ENCODE measurements around the gene PDE7B. TPM values are rescaled to one million over a fixed set of nuclear protein-coding genes. Genes with fewer than 3 reads are reported as not detected.
A peak's percentile ranks its signal among the peaks of the same experiment; 100 is the strongest.

PDE7B gene
- total and polyA plus RNA-seq, 2 of the 13 experiments (the other 11 are each of a cell fraction or from before 2014, with no cell fraction given) = not detected

DNA sequence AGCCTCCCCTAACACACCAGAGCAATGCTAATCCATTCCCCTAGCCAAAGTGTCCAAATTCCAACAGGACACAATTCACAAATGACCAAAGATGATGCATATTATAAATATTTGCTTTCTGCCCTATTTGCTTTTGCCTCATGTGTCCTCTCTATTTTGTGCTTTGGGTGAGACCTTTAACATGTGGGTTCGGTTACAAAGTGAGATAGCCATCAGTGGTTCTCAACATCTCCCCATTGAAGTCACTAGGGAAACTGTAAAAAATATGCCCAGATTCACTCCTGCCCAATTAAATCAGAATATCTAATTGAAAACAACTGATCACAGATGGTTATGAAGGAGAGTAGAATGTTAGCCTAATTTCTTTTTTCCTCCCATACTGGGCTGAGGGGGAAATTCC lies 239.4 kb downstream of the PDE7B start:
- in situ Hi-C loops (cut with HindIII; ENCODE audit: extremely low pct_ligation_motif_present, low pct_unique_long_range_greater_than_20kb) (no loop called here), intact Hi-C loops (cut with micrococcal nuclease; ENCODE audit: unreplicated experiment) (no loop called here)
- BruUV-seq (replicated peaks) = no TSS peak
- Histone ChIP-seq H3K9ac (ENCODE audit: insufficient read depth, low read depth, low read length) (no peak overlapping the region), H4K20me1 (ENCODE audit: insufficient read depth, low read length) (no peaks in the 10 kb centered on the region), H3K4me3 (replicated peaks in 1 of 3; ENCODE audit: insufficient read depth in 1 of 3, low read depth in 2 of 3, low read length in 3 of 3) (no peak overlapping the region), H3K4me1 (ENCODE audit: insufficient read depth, low read length) (peaks cover 15% of the 10 kb centered on the region), H3K4me2 (ENCODE audit: low read depth, low read length) (no peak overlapping the region), H2AFZ (ENCODE audit: low read length) (no peak overlapping the region), H3K27me3 (ENCODE audit: control insufficient read depth in 1 of 2, insufficient read depth in 2 of 2, low read length in 2 of 2) (no peaks in the 10 kb centered on the region), H3K27ac (ENCODE audit: extremely low read length, insufficient read depth, low read length) (no peak overlapping the region), H3K79me2 (ENCODE audit: insufficient read depth, low read length) (no peaks in the 10 kb centered on the region), H3K9me3 (ENCODE audit: low read length) (no peaks in the 10 kb centered on the region), H3K36me3 (replicated peaks in 1 of 2; ENCODE audit: control insufficient read depth in 1 of 2, insufficient read depth in 2 of 2, low read length in 2 of 2) (no peaks in the 10 kb centered on the region)
- no peak for FAIRE-seq
- 0% methylated on average over 1 of the region's 1 CpG for WGBS (ENCODE audit: low lambda C conversion rate)
- peak; percentile 46 for DNase-seq (ENCODE audit: low spot score)
- CTCF ChIA-PET (ENCODE audit: low intra/inter-chr PET ratio, low total read pairs) = no interaction called here
- POLR2A ChIA-PET = no interaction called here
- ATAC-seq = peak; percentile 86
- TF ChIP-seq NR2F2 (IDR thresholded peaks at IDR 0.05; ENCODE audit: borderline replicate concordance, low read depth) = 0 out of 2 replicates have a peak, but pooled peaks have one; percentile 46
- no peak for TF ChIP-seq ZNF501 (CRISPR knock-in tag; IDR thresholded peaks at IDR 0.05)
- no peak for TF ChIP-seq HIVEP1 (CRISPR knock-in tag; IDR thresholded peaks at IDR 0.05)
- TF ChIP-seq MEIS2 (CRISPR knock-in tag; IDR thresholded peaks at IDR 0.05) = no peak
- TF ChIP-seq, protein P1, sequence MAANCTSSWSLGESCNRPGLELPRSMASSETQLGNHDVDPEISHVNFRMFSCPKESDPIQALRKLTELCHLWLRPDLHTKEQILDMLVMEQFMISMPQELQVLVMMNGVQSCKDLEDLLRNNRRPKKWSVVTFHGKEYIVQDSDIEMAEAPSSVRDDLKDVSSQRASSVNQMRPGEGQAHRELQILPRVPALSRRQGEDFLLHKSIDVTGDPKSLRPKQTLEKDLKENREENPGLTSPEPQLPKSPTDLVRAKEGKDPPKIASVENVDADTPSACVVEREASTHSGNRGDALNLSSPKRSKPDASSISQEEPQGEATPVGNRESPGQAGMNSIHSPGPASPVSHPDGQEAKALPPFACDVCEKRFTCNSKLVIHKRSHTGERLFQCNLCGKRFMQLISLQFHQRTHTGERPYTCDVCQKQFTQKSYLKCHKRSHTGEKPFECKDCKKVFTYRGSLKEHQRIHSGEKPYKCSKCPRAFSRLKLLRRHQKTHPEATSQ (CRISPR knock-in tag; IDR thresholded peaks at IDR 0.05; ENCODE audit: borderline replicate concordance) = no peak
- no peak for TF ChIP-seq ZNF543 (CRISPR knock-in tag; IDR thresholded peaks at IDR 0.05)
- TF ChIP-seq, protein P2, sequence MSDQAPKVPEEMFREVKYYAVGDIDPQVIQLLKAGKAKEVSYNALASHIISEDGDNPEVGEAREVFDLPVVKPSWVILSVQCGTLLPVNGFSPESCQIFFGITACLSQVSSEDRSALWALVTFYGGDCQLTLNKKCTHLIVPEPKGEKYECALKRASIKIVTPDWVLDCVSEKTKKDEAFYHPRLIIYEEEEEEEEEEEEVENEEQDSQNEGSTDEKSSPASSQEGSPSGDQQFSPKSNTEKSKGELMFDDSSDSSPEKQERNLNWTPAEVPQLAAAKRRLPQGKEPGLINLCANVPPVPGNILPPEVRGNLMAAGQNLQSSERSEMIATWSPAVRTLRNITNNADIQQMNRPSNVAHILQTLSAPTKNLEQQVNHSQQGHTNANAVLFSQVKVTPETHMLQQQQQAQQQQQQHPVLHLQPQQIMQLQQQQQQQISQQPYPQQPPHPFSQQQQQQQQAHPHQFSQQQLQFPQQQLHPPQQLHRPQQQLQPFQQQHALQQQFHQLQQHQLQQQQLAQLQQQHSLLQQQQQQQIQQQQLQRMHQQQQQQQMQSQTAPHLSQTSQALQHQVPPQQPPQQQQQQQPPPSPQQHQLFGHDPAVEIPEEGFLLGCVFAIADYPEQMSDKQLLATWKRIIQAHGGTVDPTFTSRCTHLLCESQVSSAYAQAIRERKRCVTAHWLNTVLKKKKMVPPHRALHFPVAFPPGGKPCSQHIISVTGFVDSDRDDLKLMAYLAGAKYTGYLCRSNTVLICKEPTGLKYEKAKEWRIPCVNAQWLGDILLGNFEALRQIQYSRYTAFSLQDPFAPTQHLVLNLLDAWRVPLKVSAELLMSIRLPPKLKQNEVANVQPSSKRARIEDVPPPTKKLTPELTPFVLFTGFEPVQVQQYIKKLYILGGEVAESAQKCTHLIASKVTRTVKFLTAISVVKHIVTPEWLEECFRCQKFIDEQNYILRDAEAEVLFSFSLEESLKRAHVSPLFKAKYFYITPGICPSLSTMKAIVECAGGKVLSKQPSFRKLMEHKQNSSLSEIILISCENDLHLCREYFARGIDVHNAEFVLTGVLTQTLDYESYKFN (CRISPR knock-in tag; conservative IDR thresholded peaks at IDR 0.05) = peak; percentile 59
- TF ChIP-seq SMAD9 (CRISPR knock-in tag; IDR thresholded peaks at IDR 0.05) = no peak
- TF ChIP-seq IRF2 (CRISPR knock-in tag; IDR thresholded peaks at IDR 0.05) = no peak
- no peak for TF ChIP-seq KDM6A (CRISPR knock-in tag; IDR thresholded peaks at IDR 0.05; ENCODE audit: low read depth)
- TF ChIP-seq, protein P3, sequence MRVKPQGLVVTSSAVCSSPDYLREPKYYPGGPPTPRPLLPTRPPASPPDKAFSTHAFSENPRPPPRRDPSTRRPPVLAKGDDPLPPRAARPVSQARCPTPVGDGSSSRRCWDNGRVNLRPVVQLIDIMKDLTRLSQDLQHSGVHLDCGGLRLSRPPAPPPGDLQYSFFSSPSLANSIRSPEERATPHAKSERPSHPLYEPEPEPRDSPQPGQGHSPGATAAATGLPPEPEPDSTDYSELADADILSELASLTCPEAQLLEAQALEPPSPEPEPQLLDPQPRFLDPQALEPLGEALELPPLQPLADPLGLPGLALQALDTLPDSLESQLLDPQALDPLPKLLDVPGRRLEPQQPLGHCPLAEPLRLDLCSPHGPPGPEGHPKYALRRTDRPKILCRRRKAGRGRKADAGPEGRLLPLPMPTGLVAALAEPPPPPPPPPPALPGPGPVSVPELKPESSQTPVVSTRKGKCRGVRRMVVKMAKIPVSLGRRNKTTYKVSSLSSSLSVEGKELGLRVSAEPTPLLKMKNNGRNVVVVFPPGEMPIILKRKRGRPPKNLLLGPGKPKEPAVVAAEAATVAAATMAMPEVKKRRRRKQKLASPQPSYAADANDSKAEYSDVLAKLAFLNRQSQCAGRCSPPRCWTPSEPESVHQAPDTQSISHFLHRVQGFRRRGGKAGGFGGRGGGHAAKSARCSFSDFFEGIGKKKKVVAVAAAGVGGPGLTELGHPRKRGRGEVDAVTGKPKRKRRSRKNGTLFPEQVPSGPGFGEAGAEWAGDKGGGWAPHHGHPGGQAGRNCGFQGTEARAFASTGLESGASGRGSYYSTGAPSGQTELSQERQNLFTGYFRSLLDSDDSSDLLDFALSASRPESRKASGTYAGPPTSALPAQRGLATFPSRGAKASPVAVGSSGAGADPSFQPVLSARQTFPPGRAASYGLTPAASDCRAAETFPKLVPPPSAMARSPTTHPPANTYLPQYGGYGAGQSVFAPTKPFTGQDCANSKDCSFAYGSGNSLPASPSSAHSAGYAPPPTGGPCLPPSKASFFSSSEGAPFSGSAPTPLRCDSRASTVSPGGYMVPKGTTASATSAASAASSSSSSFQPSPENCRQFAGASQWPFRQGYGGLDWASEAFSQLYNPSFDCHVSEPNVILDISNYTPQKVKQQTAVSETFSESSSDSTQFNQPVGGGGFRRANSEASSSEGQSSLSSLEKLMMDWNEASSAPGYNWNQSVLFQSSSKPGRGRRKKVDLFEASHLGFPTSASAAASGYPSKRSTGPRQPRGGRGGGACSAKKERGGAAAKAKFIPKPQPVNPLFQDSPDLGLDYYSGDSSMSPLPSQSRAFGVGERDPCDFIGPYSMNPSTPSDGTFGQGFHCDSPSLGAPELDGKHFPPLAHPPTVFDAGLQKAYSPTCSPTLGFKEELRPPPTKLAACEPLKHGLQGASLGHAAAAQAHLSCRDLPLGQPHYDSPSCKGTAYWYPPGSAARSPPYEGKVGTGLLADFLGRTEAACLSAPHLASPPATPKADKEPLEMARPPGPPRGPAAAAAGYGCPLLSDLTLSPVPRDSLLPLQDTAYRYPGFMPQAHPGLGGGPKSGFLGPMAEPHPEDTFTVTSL (CRISPR knock-in tag; IDR thresholded peaks at IDR 0.05; ENCODE audit: borderline replicate concordance) = peak; percentile 27; the same call in 1 of the 2 replicates
- peak; percentile 43; the same call in 1 of the 2 replicates for TF ChIP-seq FOXA3 (CRISPR knock-in tag; IDR thresholded peaks at IDR 0.05)
- TF ChIP-seq ONECUT2 (CRISPR knock-in tag; IDR thresholded peaks at IDR 0.05) = no peak
- TF ChIP-seq ZNF672 (CRISPR knock-in tag; IDR thresholded peaks at IDR 0.05) = no peak
- TF ChIP-seq SOX6 (IDR thresholded peaks at IDR 0.05) = no peak
- TF ChIP-seq SOX6 (CRISPR knock-in tag; IDR thresholded peaks at IDR 0.05) = peak; percentile 35; the same call in 1 of the 2 replicates
- TF ChIP-seq KLF13 (CRISPR knock-in tag; IDR thresholded peaks at IDR 0.05) = no peak
